HepG2 (cell line): ENCODE results near the gene GPATCH4. TPM values are rescaled to one million over a fixed set of nuclear protein-coding genes. Genes with fewer than 3 reads are reported as not detected.

Experiments used
- ATF2 ChIP-seq: sonication (generic); formaldehyde crosslinking; IDR thresholded peaks from 2 replicates; pipeline ENCODE4 v1.4.0; 2020; ENCODE audit warnings: missing genetic modification reagents
- CENPT ChIP-seq: sonication (generic); formaldehyde crosslinking; IDR thresholded peaks from 2 replicates; pipeline ENCODE4 v1.8.0; 2022; ENCODE audit warnings: low read depth, mild to moderate bottlenecking, moderate library complexity, missing genetic modification reagents
- DBP ChIP-seq: sonication (generic); formaldehyde crosslinking; IDR thresholded peaks from 2 replicates; pipeline ENCODE4 v1.4.0; 2020; ENCODE audit warnings: missing genetic modification reagents; ENCODE audit errors: not compliant biosample characterization
- HNF4A ChIP-seq: sonication (generic); formaldehyde crosslinking; IDR thresholded peaks from 2 replicates; pipeline ENCODE4 v1.4.0; 2020; ENCODE audit warnings: missing genetic modification reagents
- KLF13 ChIP-seq: sonication (generic); formaldehyde crosslinking; IDR thresholded peaks from 2 replicates; pipeline ENCODE4 v1.4.0; 2020; ENCODE audit warnings: mild to moderate bottlenecking, missing genetic modification reagents
- NFIB ChIP-seq: sonication (generic); formaldehyde crosslinking; IDR thresholded peaks from 2 replicates; pipeline ENCODE4 v1.9.0; 2021; ENCODE audit warnings: missing genetic modification reagents, mild to moderate bottlenecking, borderline replicate concordance
- NONO ChIP-seq, 2 experiments: fragments of 450-650 bp in 1 of 2; sonication (generic) in 1 of 2; formaldehyde crosslinking in 1 of 2; IDR thresholded peaks in 1 of 2; conservative IDR thresholded peaks in 1 of 2; 2 replicates each; pipeline versions ENCODE4 v1.6.1 to v1.8.0; 2017 to 2022; ENCODE audit warnings: mild to moderate bottlenecking in 1 of 2, missing genetic modification reagents in 1 of 2, moderate library complexity in 1 of 2
- REPIN1 ChIP-seq: sonication (generic); formaldehyde crosslinking; IDR thresholded peaks from 2 replicates; pipeline ENCODE4 v1.8.0; 2022; ENCODE audit warnings: missing genetic modification reagents, low read depth, mild to moderate bottlenecking, borderline replicate concordance
- RFXAP ChIP-seq: sonication (generic); formaldehyde crosslinking; IDR thresholded peaks from 2 replicates; pipeline ENCODE4 v1.4.0; 2020; ENCODE audit warnings: missing genetic modification reagents, borderline replicate concordance
- RNF2 ChIP-seq: fragments of 450-650 bp; conservative IDR thresholded peaks from 2 replicates; pipeline ENCODE4 v1.6.1; 2016; ENCODE audit warnings: low read depth
- SALL1 ChIP-seq: sonication (generic); formaldehyde crosslinking; IDR thresholded peaks from 2 replicates; pipeline ENCODE4 v1.8.0; 2022; ENCODE audit warnings: mild to moderate bottlenecking, missing genetic modification reagents
- SP4 ChIP-seq: sonication (generic); formaldehyde crosslinking; IDR thresholded peaks from 2 replicates; pipeline ENCODE4 v1.8.1; 2023; ENCODE audit warnings: mild to moderate bottlenecking, missing genetic modification reagents
- TEAD2 ChIP-seq: sonication (generic); formaldehyde crosslinking; IDR thresholded peaks from 2 replicates; pipeline ENCODE4 v1.9.0; 2021; ENCODE audit warnings: missing genetic modification reagents
- ZFP90 ChIP-seq: sonication (generic); formaldehyde crosslinking; IDR thresholded peaks from 2 replicates; pipeline ENCODE4 v1.8.0; 2022; ENCODE audit warnings: missing genetic modification reagents, mild to moderate bottlenecking, inconsistent platforms, borderline replicate concordance
- ZNF451 ChIP-seq: sonication (generic); formaldehyde crosslinking; IDR thresholded peaks from 2 replicates; pipeline ENCODE4 v1.5.0; 2020; ENCODE audit warnings: mild to moderate bottlenecking, missing genetic modification reagents
- ZNF547 ChIP-seq: sonication (generic); formaldehyde crosslinking; IDR thresholded peaks from 2 replicates; pipeline ENCODE4 v1.5.1; 2020; ENCODE audit warnings: mild to moderate bottlenecking, missing genetic modification reagents
- ZNF563 ChIP-seq: sonication (generic); formaldehyde crosslinking; IDR thresholded peaks from 2 replicates; pipeline ENCODE4 v1.8.0; 2022; ENCODE audit warnings: mild to moderate bottlenecking, moderate library complexity, missing genetic modification reagents
- ZNF567 ChIP-seq: sonication (generic); formaldehyde crosslinking; IDR thresholded peaks from 2 replicates; pipeline ENCODE4 v1.8.1; 2023; ENCODE audit warnings: mild to moderate bottlenecking, missing genetic modification reagents, borderline replicate concordance
- ZNF768 ChIP-seq: sonication (generic); formaldehyde crosslinking; IDR thresholded peaks from 2 replicates; pipeline ENCODE4 v1.4.0; 2020; ENCODE audit warnings: missing genetic modification reagents
- ZSCAN21 ChIP-seq: sonication (generic); formaldehyde crosslinking; IDR thresholded peaks from 2 replicates; pipeline ENCODE4 v1.8.0; 2022; ENCODE audit warnings: mild to moderate bottlenecking, missing genetic modification reagents, moderate library complexity, borderline replicate concordance
- polyA plus RNA-seq, 8 experiments: library from polyadenylated mRNA; depleted of rRNA in 3 of 8; stranded (reverse) in 7 of 8; unstranded in 1 of 8; fragments of >200 nt; fragmentation: Illumina TruSeq in 4 of 8; extraction: Trizol in 4 of 8; gene quantifications; 2 replicates each; pipeline versions ENCODE4 v1.2.1 to v1.2.3, GENCODE V29; 2011 to 2016; ENCODE audit warnings: low read depth in 4 of 8, missing spikeins in 1 of 8, mixed read lengths in 1 of 8; ENCODE audit not compliant: insufficient read depth in 1 of 8
- total RNA-seq, 5 experiments: library from RNA; depleted of rRNA; stranded (reverse); fragments of >200 nt; fragmentation: Illumina TruSeq; extraction: Trizol; gene quantifications; 2 replicates each; pipeline ENCODE4 v1.2.3, GENCODE V29; 2016; ENCODE audit warnings: low read depth in 1 of 5
- TF ChIP-seq, protein P1 (sequence below): IDR thresholded peaks from 2 replicates; pipeline ENCODE4 v1.6.1; 2016
- TF ChIP-seq, protein P2 (sequence below): sonication (generic); formaldehyde crosslinking; IDR thresholded peaks from 2 replicates; pipeline ENCODE4 v1.4.0; 2020; ENCODE audit warnings: mild to moderate bottlenecking, missing genetic modification reagents

GPATCH4 gene
- total and polyA plus RNA-seq, 2 of the 13 experiments (the other 11 are each of a cell fraction or from before 2014, with no cell fraction given): 19.2 to 37.9 TPM

GRCh38 chr1:156623946-156624813 lies 22.9 kb upstream of the GPATCH4 start (continued):
- TF ChIP-seq ZNF563 (CRISPR knock-in tag) (peak; percentile 38; the same call in 1 of the 2 replicates), TEAD2 (CRISPR knock-in tag) (no peak), NFIB (CRISPR knock-in tag) (no peak), RFXAP (CRISPR knock-in tag) (0 out of 2 replicates have a peak, but pooled peaks have one; percentile 20), SALL1 (CRISPR knock-in tag) (0 out of 2 replicates have a peak, but pooled peaks have one; percentile 3), ATF2 (no peak), NONO (IDR thresholded peaks at IDR 0.05) (no peak), NONO (CRISPR knock-in tag; conservative IDR thresholded peaks at IDR 0.05) (peak; percentile 21; the same call in 1 of the 2 replicates), ZNF768 (CRISPR knock-in tag) (0 out of 2 replicates have a peak, but pooled peaks have one; percentile 35), KLF13 (CRISPR knock-in tag) (0 out of 2 replicates have a peak, but pooled peaks have one; percentile 29), ZFP90 (CRISPR knock-in tag) (0 out of 2 replicates have a peak, but pooled peaks have one; percentile 38), ZNF547 (peak; percentile 56; the same call in 1 of the 2 replicates), ZNF451 (peak; percentile 18; the same call in 1 of the 2 replicates), CENPT (CRISPR knock-in tag) (no peak), ZSCAN21 (CRISPR knock-in tag) (peak; percentile 29; the same call in 1 of the 2 replicates), HNF4A (0 out of 2 replicates have a peak, but pooled peaks have one; percentile 10), SP4 (CRISPR knock-in tag) (peak; percentile 53; the same call in 1 of the 2 replicates), REPIN1 (CRISPR knock-in tag) (peak; percentile 24; the same call in 1 of the 2 replicates), RNF2 (peak; percentile 24; the same call in 1 of the 2 replicates), DBP (CRISPR knock-in tag) (no peak), ZNF567 (CRISPR knock-in tag) (no peak)
- TF ChIP-seq, protein P1, sequence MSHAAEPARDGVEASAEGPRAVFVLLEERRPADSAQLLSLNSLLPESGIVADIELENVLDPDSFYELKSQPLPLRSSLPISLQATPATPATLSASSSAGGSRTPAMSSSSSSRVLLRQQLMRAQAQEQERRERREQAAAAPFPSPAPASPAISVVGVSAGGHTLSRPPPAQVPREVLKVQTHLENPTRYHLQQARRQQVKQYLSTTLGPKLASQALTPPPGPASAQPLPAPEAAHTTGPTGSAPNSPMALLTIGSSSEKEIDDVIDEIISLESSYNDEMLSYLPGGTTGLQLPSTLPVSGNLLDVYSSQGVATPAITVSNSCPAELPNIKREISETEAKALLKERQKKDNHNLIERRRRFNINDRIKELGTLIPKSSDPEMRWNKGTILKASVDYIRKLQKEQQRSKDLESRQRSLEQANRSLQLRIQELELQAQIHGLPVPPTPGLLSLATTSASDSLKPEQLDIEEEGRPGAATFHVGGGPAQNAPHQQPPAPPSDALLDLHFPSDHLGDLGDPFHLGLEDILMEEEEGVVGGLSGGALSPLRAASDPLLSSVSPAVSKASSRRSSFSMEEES: 0 out of 2 replicates have a peak, but pooled peaks have one; percentile 12
- TF ChIP-seq, protein P2, sequence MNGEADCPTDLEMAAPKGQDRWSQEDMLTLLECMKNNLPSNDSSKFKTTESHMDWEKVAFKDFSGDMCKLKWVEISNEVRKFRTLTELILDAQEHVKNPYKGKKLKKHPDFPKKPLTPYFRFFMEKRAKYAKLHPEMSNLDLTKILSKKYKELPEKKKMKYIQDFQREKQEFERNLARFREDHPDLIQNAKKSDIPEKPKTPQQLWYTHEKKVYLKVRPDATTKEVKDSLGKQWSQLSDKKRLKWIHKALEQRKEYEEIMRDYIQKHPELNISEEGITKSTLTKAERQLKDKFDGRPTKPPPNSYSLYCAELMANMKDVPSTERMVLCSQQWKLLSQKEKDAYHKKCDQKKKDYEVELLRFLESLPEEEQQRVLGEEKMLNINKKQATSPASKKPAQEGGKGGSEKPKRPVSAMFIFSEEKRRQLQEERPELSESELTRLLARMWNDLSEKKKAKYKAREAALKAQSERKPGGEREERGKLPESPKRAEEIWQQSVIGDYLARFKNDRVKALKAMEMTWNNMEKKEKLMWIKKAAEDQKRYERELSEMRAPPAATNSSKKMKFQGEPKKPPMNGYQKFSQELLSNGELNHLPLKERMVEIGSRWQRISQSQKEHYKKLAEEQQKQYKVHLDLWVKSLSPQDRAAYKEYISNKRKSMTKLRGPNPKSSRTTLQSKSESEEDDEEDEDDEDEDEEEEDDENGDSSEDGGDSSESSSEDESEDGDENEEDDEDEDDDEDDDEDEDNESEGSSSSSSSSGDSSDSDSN (CRISPR knock-in tag): peak; percentile 74
